ENCODE data around the gene CLMP. TPM values are rescaled to one million over a fixed set of nuclear protein-coding genes. Genes with fewer than 3 reads are reported as not detected.

Gene CLMP
- total and polyA plus RNA-seq, 7 experiments from 2014 or later = 0.08 to 0.60 (median 0.27) TPM

DNA sequence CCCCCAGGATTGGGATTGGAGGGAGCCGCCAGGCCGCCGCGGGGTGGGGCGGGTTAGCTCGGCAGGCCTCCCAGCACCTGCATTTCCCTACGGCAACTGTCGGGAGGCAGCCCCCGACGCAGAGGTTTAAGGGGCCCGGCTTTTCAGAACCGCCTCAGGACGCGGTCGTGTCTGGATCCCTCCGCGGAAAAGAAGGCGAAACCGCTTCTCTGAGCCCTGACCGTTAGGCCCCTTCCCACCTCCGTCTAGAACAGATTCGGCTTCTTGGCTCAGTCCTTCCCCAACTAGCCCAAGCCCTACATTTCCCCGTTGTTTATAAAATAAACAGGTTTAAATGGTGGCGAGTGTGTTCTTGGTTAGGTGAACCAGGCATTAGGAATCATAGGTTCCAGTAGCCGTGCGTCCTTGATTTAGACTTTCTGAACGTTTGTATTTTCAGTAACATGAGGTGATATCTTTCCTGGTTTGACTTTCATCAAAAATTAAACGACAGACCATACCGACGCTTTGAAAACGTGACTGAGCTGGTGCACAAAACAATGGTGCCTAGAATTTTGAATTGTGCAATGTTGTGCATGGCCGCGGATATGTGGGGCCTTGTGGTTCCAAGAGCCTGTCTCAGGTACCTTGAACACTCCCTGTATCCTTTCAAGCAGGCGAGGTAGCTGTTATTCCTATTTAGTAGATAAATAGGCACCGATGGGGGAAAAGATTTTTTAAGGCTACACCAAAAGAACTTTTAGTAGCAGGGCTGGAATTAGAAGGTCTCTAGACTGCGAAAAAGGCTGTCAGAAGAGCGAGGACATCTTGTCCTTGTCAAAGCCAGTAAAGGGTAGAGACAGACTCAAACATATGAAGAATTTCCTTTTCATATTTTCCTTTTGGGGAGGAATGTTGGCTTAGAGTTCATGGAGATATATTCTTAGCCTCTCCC lies 131.9 kb downstream of the CLMP start:
- peak in 7 of 9 donors; percentile 44 to 69 (median 61) for DNase-seq
- peak overlapping the region; percentile 87 to 100 (median 99) for H3K4me3 Mint-ChIP-seq
- peaks cover 0 to 7% (median 0%) of the 10 kb centered on the region in 5 donors for H3K27me3 Mint-ChIP-seq
- ChIA-PET POLR2A (interaction anchor here (0.6 to 24.1 kb wide), 15 partner anchors 8 to 1612 kb away, joined by 3 to 653 read pairs (median 5); no protein-coding TSS in a partner anchor), CTCF (interaction anchor here (0.5 to 3.2 kb wide), 11 partner anchors 9 to 451 kb away, joined by 3 to 26 read pairs (median 5); no protein-coding TSS in a partner anchor)
- H3K36me3 ChIP-seq (ENCODE audit: control insufficient read depth in 2 of 3, insufficient read depth in 3 of 3, low read length in 3 of 3) = peaks cover 28 to 38% (median 31%) of the 10 kb centered on the region in 3 experiments
- H3K4me1 ChIP-seq (ENCODE audit: control insufficient read depth in 2 of 2, insufficient read depth in 2 of 2, low read length in 2 of 2) = peaks cover 35 to 46% of the 10 kb centered on the region in 2 donors
- H3K27ac Mint-ChIP-seq = peak overlapping the region; percentile 96 to 100 (median 99)
- peak overlapping the region; percentile 96 for H3K27ac ChIP-seq (ENCODE audit: low read depth, low read length)
- H3K36me3 Mint-ChIP-seq = peaks cover 23 to 47% (median 42%) of the 10 kb centered on the region in 5 donors
- intact Hi-C loops (cut with micrococcal nuclease) = loop anchor here (1.0 to 10.0 kb wide), 17 partner anchors 7 to 1771 kb away; partner anchors contain the start of genes BSX (in 1 of the 2), GRAMD1B (in 1 of the 2), JHY (in 1 of the 2) and SC5D (in 1 of the 2)
- no peak for ATAC-seq
- no peaks in the 10 kb centered on the region for H3K27me3 ChIP-seq (ENCODE audit: control insufficient read depth in 2 of 2, insufficient read depth in 2 of 2, low read length in 2 of 2)
- peaks cover 41 to 59% (median 51%) of the 10 kb centered on the region in 7 donors for H3K4me1 Mint-ChIP-seq
- peaks cover 0 to 16% (median 0%) of the 10 kb centered on the region in 11 donors for H3K9me3 Mint-ChIP-seq
- H3K9me3 ChIP-seq (ENCODE audit: control insufficient read depth in 2 of 3, low read length in 3 of 3) = no peaks in the 10 kb centered on the region
- peak overlapping the region; percentile 91 for H3K4me3 ChIP-seq (ENCODE audit: low read length)

DNA sequence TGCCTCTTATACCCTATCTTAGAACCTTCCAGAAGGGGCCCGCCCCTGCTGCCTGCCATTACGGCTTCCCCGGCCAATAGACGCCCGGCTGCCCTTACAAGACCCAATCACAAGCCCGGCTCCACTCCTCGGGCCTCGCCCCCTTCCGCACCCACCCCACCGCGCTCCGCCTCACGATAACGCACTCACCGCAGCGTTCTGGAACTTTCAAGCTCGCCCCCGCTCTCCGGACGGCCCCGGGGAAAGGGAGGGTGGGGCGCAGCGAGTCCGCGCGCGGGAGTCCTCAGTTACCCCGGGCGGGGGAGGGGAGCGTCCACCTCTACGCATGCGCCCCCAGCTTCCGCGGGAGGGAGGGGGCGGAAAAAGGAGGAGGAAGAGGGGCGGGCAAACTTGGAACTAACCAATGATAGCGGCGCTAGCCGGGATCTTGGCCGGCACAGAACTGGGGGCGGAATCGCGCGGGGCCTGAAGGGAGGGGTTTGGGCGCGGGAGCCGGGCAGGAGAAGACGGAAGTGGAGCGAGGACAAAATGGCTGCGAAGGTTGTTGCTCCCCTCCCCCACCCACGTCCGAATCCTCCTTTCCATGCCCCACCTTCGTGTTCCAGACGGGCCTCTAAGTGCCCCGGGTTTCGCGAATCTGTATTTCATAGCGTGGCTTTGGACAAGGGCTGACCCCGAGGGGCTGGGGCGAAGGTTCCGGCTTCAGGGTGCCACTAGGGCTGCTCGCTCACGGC lies 132.7 kb downstream of the CLMP start:
- peak overlapping the region; percentile 96 to 100 (median 99) for H3K27ac Mint-ChIP-seq
- Histone ChIP-seq H3K4me1 (ENCODE audit: control insufficient read depth in 2 of 2, insufficient read depth in 2 of 2, low read length in 2 of 2) (peaks cover 42 to 55% of the 10 kb centered on the region in 2 donors), H3K27ac (ENCODE audit: low read depth, low read length) (peak overlapping the region; percentile 96), H3K36me3 (ENCODE audit: control insufficient read depth in 2 of 3, insufficient read depth in 3 of 3, low read length in 3 of 3) (peaks cover 36 to 45% (median 39%) of the 10 kb centered on the region in 3 experiments), H3K9me3 (ENCODE audit: control insufficient read depth in 2 of 3, low read length in 3 of 3) (no peaks in the 10 kb centered on the region), H3K27me3 (ENCODE audit: control insufficient read depth in 2 of 2, insufficient read depth in 2 of 2, low read length in 2 of 2) (no peaks in the 10 kb centered on the region), H3K4me3 (ENCODE audit: low read length) (peak overlapping the region; percentile 91)
- peaks cover 24 to 53% (median 51%) of the 10 kb centered on the region in 5 donors for H3K36me3 Mint-ChIP-seq
- POLR2A ChIA-PET = interaction anchor here (0.8 to 24.1 kb wide), 23 partner anchors 8 to 1613 kb away, joined by 3 to 653 read pairs (median 5); no protein-coding TSS in a partner anchor
- DNase-seq (peak; percentile 97 to 100 (median 100)), ATAC-seq (peak; percentile 89)
- CTCF ChIA-PET = interaction anchor here (0.5 to 3.2 kb wide), 12 partner anchors 8 to 497 kb away, joined by 3 to 26 read pairs (median 3); no protein-coding TSS in a partner anchor
- H3K27me3 Mint-ChIP-seq = peaks cover 0 to 7% (median 0%) of the 10 kb centered on the region in 5 donors
- peak overlapping the region; percentile 87 to 100 (median 99) for H3K4me3 Mint-ChIP-seq
- peaks cover 48 to 67% (median 56%) of the 10 kb centered on the region in 7 donors for H3K4me1 Mint-ChIP-seq
- H3K9me3 Mint-ChIP-seq = peaks cover 0 to 16% (median 0%) of the 10 kb centered on the region in 11 donors
- intact Hi-C loops (cut with micrococcal nuclease) = loop anchor here (1.0 to 10.0 kb wide), 17 partner anchors 8 to 1770 kb away; partner anchors contain the start of genes BSX (in 1 of the 2), GRAMD1B (in 1 of the 2), JHY (in 1 of the 2) and SC5D (in 1 of the 2)

DNA sequence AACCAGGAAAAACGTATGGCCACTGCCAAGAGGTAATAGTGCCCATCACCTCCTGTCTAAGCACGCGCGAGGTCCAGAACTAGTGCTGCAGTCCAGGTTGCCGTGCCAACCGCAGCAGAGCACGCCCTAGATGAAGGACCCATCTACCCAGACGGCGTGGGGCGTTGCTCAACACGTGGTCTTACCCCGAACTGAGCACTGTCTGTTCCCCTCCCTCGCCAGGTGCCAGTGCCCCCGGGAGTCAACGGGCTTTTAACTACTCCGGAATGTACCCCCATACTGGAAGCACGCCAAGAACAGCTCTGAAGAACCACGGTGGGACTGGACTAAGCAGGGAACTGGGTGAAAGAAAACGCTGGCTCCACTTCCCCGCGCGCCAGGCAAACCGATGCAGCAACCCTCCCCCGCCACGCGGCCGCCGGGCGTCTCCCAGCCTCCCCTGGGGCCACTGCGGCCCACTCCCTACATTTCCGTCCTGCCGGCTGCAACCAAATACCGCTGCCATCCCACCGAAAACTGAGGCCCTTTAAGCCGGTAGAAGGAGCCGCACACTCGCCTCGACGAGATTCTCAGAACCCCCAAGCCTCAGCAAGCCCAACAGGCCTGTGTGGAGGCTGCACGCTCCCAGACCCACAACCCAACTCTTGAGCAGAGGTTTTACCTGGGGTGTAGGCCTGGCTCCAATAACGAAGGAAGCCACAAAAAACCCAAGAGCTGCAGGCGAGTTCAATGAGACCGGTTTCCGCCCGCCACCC lies 133.5 kb downstream of the CLMP start, which contains the start of gene HSPA8:
TSS of gene HSPA8 (minus strand) at position 734 of the 755 bp plus-strand sequence. CDS start 812 bp downstream, outside the sequence.
- peak within 1 kb of the TSS; percentile 91 for H3K4me3 ChIP-seq (ENCODE audit: low read length)
- peak within 1 kb of the TSS; percentile 96 for H3K27ac ChIP-seq (ENCODE audit: low read depth, low read length)
- ATAC-seq (no peak), DNase-seq (peak in 5 of 9 donors; percentile 33 to 60 (median 42))
- H3K27me3 ChIP-seq (ENCODE audit: control insufficient read depth in 2 of 2, insufficient read depth in 2 of 2, low read length in 2 of 2) = no peaks in the 10 kb centered on the region
- Mint-ChIP-seq H3K4me1 (peaks cover 53 to 75% (median 63%) of the 10 kb centered on the region in 7 donors), H3K36me3 (peaks cover 24 to 60% (median 58%) of the 10 kb centered on the region in 5 donors), H3K27me3 (peaks cover 0 to 7% (median 0%) of the 10 kb centered on the region in 5 donors), H3K4me3 (peak within 1 kb of the TSS; percentile 87 to 100 (median 99)), H3K9me3 (peaks cover 0 to 16% (median 0%) of the 10 kb centered on the region in 11 donors), H3K27ac (peak within 1 kb of the TSS; percentile 96 to 100 (median 99))
- peaks cover 44 to 52% (median 47%) of the 10 kb centered on the region in 3 experiments for H3K36me3 ChIP-seq (ENCODE audit: control insufficient read depth in 2 of 3, insufficient read depth in 3 of 3, low read length in 3 of 3)
- intact Hi-C loops (cut with micrococcal nuclease) = loop anchor here (1.0 to 10.0 kb wide), 17 partner anchors 7 to 1769 kb away; partner anchors contain the start of genes BSX (in 1 of the 2), GRAMD1B (in 1 of the 2), JHY (in 1 of the 2) and SC5D (in 1 of the 2)
- no peaks in the 10 kb centered on the region for H3K9me3 ChIP-seq (ENCODE audit: control insufficient read depth in 2 of 3, low read length in 3 of 3)
- ChIA-PET CTCF (interaction anchor here (0.7 to 9.3 kb wide), 12 partner anchors 7 to 498 kb away, joined by 3 to 119 read pairs (median 4); no protein-coding TSS in a partner anchor), POLR2A (interaction anchor here (0.8 to 24.1 kb wide), 22 partner anchors 8 to 1612 kb away, joined by 3 to 653 read pairs (median 5); no protein-coding TSS in a partner anchor)
- peaks cover 50 to 62% of the 10 kb centered on the region in 2 donors for H3K4me1 ChIP-seq (ENCODE audit: control insufficient read depth in 2 of 2, insufficient read depth in 2 of 2, low read length in 2 of 2)

DNA sequence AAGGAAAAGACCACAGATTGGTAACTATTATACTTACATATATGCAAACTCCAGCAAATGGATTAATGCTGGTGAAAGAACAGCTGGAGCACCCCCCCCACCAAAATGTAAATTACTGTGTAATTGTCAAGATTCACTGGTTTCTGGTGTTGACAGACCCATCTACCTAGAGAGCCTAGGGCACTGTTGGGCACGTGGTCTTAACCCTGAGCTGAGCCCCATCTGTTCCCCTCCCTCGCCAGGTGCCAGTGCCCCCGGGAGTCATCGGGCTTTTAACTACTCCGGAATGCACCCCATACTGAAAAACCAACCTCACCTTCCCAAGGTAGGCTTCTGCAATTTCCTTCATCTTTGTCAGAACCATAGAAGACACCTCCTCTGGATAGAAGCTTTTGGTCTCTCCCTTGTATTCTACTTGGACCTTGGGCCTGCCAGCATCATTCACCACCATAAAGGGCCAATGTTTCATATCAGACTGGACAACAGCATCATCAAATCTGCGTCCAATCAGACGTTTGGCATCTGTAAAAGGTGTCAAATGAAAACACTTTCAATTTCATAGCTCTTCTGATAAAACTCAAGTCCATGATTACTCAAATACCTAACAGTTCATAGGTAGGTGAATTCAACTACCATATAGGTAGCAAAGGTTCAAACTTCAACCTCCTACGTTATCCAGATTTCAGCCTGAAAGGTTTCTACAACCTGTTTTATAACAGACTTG lies 134.6 kb downstream of the CLMP start:
- H3K27me3 ChIP-seq (ENCODE audit: control insufficient read depth in 2 of 2, insufficient read depth in 2 of 2, low read length in 2 of 2) = no peaks in the 10 kb centered on the region
- H3K4me1 ChIP-seq (ENCODE audit: control insufficient read depth in 2 of 2, insufficient read depth in 2 of 2, low read length in 2 of 2) = peaks cover 53 to 72% of the 10 kb centered on the region in 2 donors
- Mint-ChIP-seq H3K27ac (peak overlapping the region; percentile 92 to 100 (median 99)), H3K4me1 (peaks cover 53 to 77% (median 65%) of the 10 kb centered on the region in 7 donors), H3K9me3 (peaks cover 0 to 16% (median 0%) of the 10 kb centered on the region in 11 donors), H3K4me3 (peak overlapping the region; percentile 87 to 100 (median 99)), H3K27me3 (peaks cover 0 to 7% (median 0%) of the 10 kb centered on the region in 5 donors), H3K36me3 (peaks cover 24 to 71% (median 62%) of the 10 kb centered on the region in 5 donors)
- no peaks in the 10 kb centered on the region for H3K9me3 ChIP-seq (ENCODE audit: control insufficient read depth in 2 of 3, low read length in 3 of 3)
- ChIA-PET CTCF (interaction anchor here (0.6 to 9.3 kb wide), 7 partner anchors 9 to 196 kb away, joined by 3 to 119 read pairs (median 3); no protein-coding TSS in a partner anchor), POLR2A (interaction anchor here (0.6 to 24.1 kb wide), 10 partner anchors 10 to 1604 kb away, joined by 3 to 653 read pairs (median 7); no protein-coding TSS in a partner anchor)
- no peak for ATAC-seq
- peak overlapping the region; percentile 96 for H3K27ac ChIP-seq (ENCODE audit: low read depth, low read length)
- intact Hi-C loops (cut with micrococcal nuclease) = loop anchor here (5.0 to 10.0 kb wide), 6 partner anchors 42 to 1768 kb away; partner anchors contain the start of genes BSX (in 1 of the 2), GRAMD1B (in 1 of the 2) and SC5D (in 1 of the 2)
- DNase-seq = no peak
- H3K4me3 ChIP-seq (ENCODE audit: low read length) = peak overlapping the region; percentile 91
- peaks cover 50 to 63% (median 58%) of the 10 kb centered on the region in 3 experiments for H3K36me3 ChIP-seq (ENCODE audit: control insufficient read depth in 2 of 3, insufficient read depth in 3 of 3, low read length in 3 of 3)

Data from naive thymus-derived CD4-positive, alpha-beta T cell (primary cell).